ENCODE measurements around the gene FAM9B. TPM values are rescaled to one million over a fixed set of nuclear protein-coding genes. Genes with fewer than 3 reads are reported as not detected.
A peak's percentile ranks its signal among the peaks of the same experiment; 100 is the strongest.

FAM9B gene
- total RNA-seq, 1 donor: not detected

DNA sequence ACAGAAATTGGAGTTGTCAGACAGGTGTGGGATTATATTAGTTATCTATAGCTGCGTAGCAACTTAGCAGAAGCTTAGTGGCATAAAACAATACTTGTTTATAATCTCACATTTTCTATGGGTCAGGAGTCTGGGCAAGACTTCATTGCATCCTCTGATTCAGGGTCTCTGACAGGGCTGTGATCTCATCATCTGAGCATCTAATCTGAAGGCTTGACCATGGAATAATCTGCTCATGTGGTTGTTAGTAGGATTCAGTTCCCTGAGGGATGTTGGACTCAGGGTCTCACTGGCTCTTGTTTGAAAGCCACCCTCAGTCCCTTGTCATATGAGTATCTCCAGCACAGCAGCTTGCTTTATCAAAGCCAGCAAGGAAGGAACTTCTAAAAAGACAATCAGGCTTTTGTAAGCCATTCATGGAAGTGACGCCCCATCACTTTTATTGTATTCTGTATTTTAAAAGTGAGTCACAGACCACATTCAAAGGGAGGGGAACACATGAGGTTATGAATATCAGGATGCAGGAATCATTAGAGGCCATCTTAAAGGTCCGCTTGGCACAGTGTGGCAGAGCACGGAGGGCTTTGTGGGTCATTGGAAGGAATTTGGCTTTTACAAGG, 37.2 kb upstream of the FAM9B start:
- peaks cover 6% of the 10 kb centered on the region for H3K4me1 ChIP-seq (ENCODE audit: insufficient read depth, low read length)
- no peak overlapping the region for H2AFZ ChIP-seq (ENCODE audit: low read length)
- TF ChIP-seq, protein P1, sequence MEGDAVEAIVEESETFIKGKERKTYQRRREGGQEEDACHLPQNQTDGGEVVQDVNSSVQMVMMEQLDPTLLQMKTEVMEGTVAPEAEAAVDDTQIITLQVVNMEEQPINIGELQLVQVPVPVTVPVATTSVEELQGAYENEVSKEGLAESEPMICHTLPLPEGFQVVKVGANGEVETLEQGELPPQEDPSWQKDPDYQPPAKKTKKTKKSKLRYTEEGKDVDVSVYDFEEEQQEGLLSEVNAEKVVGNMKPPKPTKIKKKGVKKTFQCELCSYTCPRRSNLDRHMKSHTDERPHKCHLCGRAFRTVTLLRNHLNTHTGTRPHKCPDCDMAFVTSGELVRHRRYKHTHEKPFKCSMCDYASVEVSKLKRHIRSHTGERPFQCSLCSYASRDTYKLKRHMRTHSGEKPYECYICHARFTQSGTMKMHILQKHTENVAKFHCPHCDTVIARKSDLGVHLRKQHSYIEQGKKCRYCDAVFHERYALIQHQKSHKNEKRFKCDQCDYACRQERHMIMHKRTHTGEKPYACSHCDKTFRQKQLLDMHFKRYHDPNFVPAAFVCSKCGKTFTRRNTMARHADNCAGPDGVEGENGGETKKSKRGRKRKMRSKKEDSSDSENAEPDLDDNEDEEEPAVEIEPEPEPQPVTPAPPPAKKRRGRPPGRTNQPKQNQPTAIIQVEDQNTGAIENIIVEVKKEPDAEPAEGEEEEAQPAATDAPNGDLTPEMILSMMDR (IDR thresholded peaks at IDR 0.05; ENCODE audit: extremely low read depth, low read depth, low read length): no peak
- no peak overlapping the region for H3K4me2 ChIP-seq (ENCODE audit: insufficient read depth, low read length)
- H3K27me3 ChIP-seq (ENCODE audit: insufficient read depth, low read length): no peaks in the 10 kb centered on the region
- peak; percentile 35 for DNase-seq (ENCODE audit: insufficient read length, low spot score, missing footprints)
- no peaks in the 10 kb centered on the region for H4K20me1 ChIP-seq (ENCODE audit: insufficient read depth, low read length)
- H3K27ac ChIP-seq (ENCODE audit: low read depth, low read length): no peak overlapping the region
- H3K9me3 ChIP-seq (ENCODE audit: low read depth, low read length): no peaks in the 10 kb centered on the region
- no peak overlapping the region for H3K4me3 ChIP-seq (ENCODE audit: insufficient read depth, low read length)
- no peaks in the 10 kb centered on the region for H3K79me2 ChIP-seq (ENCODE audit: insufficient read depth, low read length)
- no peaks in the 10 kb centered on the region for H3K36me3 ChIP-seq (ENCODE audit: insufficient read depth, low read length)

DNA sequence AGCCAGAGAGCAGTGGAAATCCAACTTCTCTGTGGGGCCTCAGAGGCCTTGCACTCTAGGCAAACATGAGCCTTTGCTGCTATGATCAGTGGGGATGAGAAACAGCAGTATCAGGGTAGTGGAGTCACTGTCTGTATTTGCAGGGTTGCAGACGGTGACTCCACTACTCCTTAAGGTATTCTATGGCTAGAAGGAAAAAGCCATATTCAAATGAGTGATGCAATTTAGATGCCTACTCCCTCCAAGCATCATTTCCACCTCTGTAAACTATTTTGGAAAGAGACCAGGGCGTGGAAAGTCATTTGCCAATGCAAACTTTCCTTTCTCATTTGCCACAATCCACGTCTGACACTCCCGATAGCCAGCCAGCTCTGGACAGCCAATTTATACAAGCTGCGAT, 35.6 kb upstream of the FAM9B start:
- H3K27me3 ChIP-seq (ENCODE audit: insufficient read depth, low read length): no peaks in the 10 kb centered on the region
- no peak overlapping the region for H3K4me3 ChIP-seq (ENCODE audit: insufficient read depth, low read length)
- H3K27ac ChIP-seq (ENCODE audit: low read depth, low read length): no peak overlapping the region
- no peaks in the 10 kb centered on the region for H3K79me2 ChIP-seq (ENCODE audit: insufficient read depth, low read length)
- DNase-seq (ENCODE audit: insufficient read length, low spot score, missing footprints): no peak
- H4K20me1 ChIP-seq (ENCODE audit: insufficient read depth, low read length): no peaks in the 10 kb centered on the region
- H3K9me3 ChIP-seq (ENCODE audit: low read depth, low read length): no peaks in the 10 kb centered on the region
- no peaks in the 10 kb centered on the region for H3K36me3 ChIP-seq (ENCODE audit: insufficient read depth, low read length)
- H3K4me1 ChIP-seq (ENCODE audit: insufficient read depth, low read length): peaks cover 6% of the 10 kb centered on the region
- TF ChIP-seq, protein P1 (IDR thresholded peaks at IDR 0.05; ENCODE audit: extremely low read depth, low read depth, low read length): no peak
- H3K4me2 ChIP-seq (ENCODE audit: insufficient read depth, low read length): no peak overlapping the region
- H2AFZ ChIP-seq (ENCODE audit: low read length): no peak overlapping the region

DNA sequence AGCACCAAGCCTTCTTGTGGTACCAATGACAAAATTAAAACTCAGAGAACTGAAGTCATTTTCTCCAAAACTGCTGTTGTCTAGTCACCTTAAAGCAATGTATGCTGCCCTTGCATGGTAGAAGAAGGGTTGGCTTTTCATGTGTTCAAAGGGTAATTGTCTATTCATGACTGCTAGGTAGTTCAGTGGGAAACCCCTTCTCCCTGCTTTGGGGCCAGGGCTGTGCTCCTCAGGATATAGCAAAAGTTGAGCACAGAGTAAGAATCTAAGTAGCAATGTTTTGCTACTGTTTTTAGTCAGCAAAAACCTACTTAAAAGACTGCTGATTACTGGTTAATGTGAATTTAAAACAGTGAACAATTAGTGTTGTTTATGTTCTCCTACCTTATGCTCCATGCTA, 30.8 kb upstream of the FAM9B start:
- H3K27me3 ChIP-seq (ENCODE audit: insufficient read depth, low read length): no peaks in the 10 kb centered on the region
- H3K4me1 ChIP-seq (ENCODE audit: insufficient read depth, low read length): no peaks in the 10 kb centered on the region
- H3K36me3 ChIP-seq (ENCODE audit: insufficient read depth, low read length): no peaks in the 10 kb centered on the region
- TF ChIP-seq, protein P1 (IDR thresholded peaks at IDR 0.05; ENCODE audit: extremely low read depth, low read depth, low read length): no peak
- no peaks in the 10 kb centered on the region for H3K79me2 ChIP-seq (ENCODE audit: insufficient read depth, low read length)
- H3K27ac ChIP-seq (ENCODE audit: low read depth, low read length): no peak overlapping the region
- no peak overlapping the region for H3K4me2 ChIP-seq (ENCODE audit: insufficient read depth, low read length)
- no peaks in the 10 kb centered on the region for H3K9me3 ChIP-seq (ENCODE audit: low read depth, low read length)
- no peak overlapping the region for H3K4me3 ChIP-seq (ENCODE audit: insufficient read depth, low read length)
- H2AFZ ChIP-seq (ENCODE audit: low read length): no peak overlapping the region
- DNase-seq (ENCODE audit: insufficient read length, low spot score, missing footprints): no peak
- no peaks in the 10 kb centered on the region for H4K20me1 ChIP-seq (ENCODE audit: insufficient read depth, low read length)

DNA sequence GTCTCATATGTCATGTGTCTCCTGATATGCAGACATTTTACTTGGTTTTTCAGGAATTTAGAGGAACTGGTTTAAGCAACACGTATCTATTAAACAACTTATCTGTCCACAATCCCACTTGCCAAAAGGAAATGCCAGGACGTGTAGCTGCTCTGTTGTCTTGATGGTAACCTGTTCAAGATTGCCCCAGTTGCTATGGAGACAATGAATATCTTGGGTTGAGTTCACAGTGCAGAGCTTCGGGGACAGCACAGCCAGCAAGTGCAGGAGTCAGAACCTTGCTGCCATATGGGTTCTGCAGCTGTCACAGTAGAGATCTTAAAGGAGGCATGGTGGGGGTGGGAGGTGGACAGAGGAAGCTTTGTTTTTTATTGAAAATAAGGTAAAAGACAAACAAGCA, 28.7 kb upstream of the FAM9B start:
- Histone ChIP-seq H4K20me1 (ENCODE audit: insufficient read depth, low read length) (no peaks in the 10 kb centered on the region), H3K27ac (ENCODE audit: low read depth, low read length) (no peak overlapping the region), H3K79me2 (ENCODE audit: insufficient read depth, low read length) (no peaks in the 10 kb centered on the region), H3K27me3 (ENCODE audit: insufficient read depth, low read length) (no peaks in the 10 kb centered on the region), H3K36me3 (ENCODE audit: insufficient read depth, low read length) (no peaks in the 10 kb centered on the region), H3K4me3 (ENCODE audit: insufficient read depth, low read length) (no peak overlapping the region), H3K9me3 (ENCODE audit: low read depth, low read length) (no peaks in the 10 kb centered on the region), H3K4me2 (ENCODE audit: insufficient read depth, low read length) (no peak overlapping the region), H2AFZ (ENCODE audit: low read length) (no peak overlapping the region), H3K4me1 (ENCODE audit: insufficient read depth, low read length) (no peaks in the 10 kb centered on the region)
- TF ChIP-seq, protein P1 (IDR thresholded peaks at IDR 0.05; ENCODE audit: extremely low read depth, low read depth, low read length): no peak
- DNase-seq (ENCODE audit: insufficient read length, low spot score, missing footprints): no peak
